Measurements from ENCODE around the gene MLLT10.

DNA sequence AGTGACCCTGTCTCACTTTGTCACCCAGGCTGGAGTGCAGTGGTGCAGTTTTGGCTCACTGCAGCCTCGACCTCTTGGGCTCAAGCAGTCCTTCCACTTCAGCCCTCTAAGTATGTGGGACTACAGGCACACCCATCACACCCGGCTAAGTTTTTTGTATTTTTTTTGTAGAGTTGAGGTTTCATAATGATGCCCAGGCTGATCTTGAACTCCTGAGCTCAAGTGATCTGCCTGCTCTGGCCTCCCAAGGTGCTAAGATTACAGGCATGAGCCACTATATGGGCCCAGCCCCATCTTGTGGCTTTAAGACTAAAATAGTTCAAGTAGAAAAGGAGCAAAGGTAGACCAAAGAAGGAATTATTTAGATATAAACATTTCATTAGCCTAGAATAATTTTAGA lies 65.5 kb downstream of the MLLT10 start:
- TF ChIP-seq CTCF (conservative IDR thresholded peaks at IDR 0.05) (no peak), EZH2 (IDR thresholded peaks at IDR 0.05; ENCODE audit: low read depth) (no peak)

All from PC-9 (cell line).